Panc1 (cell line): ENCODE data around the gene TRMT44. TPM values are rescaled to one million over a fixed set of nuclear protein-coding genes. Genes with fewer than 3 reads are reported as not detected.

Experiments used
- ATAC-seq: fragments of 200-7000 bp; cut with Tn5 transposase; 2 replicates; pipeline ENCODE4 v1.9.1; 2020; ENCODE audit warnings: mild to moderate bottlenecking, moderate library complexity
- BruUV-seq: library from RNA; stranded (reverse); fragments of 400-500 nt; replicated peaks from 2 replicates; lab custom pipeline; 2021; lab: Mats Ljungman, UMichigan
- CTCF ChIA-PET: fragments of 300-600 bp; sonication (Branson Sonifier 250); formaldehyde crosslinking; loops from one replicate; lab custom pipeline; 2022; ENCODE audit warnings: antibody characterized with exemption; lab: Charles Lee
- POLR2A ChIA-PET: fragments of 300-600 bp; sonication (Branson Sonifier 250); formaldehyde crosslinking; loops from one replicate; lab custom pipeline; 2022; ENCODE audit warnings: antibody characterized with exemption; lab: Charles Lee
- DNase-seq: peaks from one replicate; pipeline ENCODE4 v3.0.0-alpha.2; 2010; ENCODE audit warnings: low read depth, low spot score
- H3K27ac ChIP-seq: 2 replicates; pipeline ENCODE4 v1.5.1; 2011; ENCODE audit warnings: mild to moderate bottlenecking, low read length, inconsistent platforms
- H3K27me3 ChIP-seq: fragments of 200-500 bp; sonication (Bioruptor generic); 2 replicates; pipeline ENCODE4 v1.6.0; 2014; ENCODE audit warnings: low read length, inconsistent platforms; ENCODE audit not compliant: control insufficient read depth, insufficient read depth
- H3K36me3 ChIP-seq: fragments of 200-500 bp; sonication (Bioruptor generic); 2 replicates; pipeline ENCODE4 v1.5.1; 2014; ENCODE audit warnings: inconsistent platforms, mild to moderate bottlenecking, low read length, moderate library complexity; ENCODE audit not compliant: control insufficient read depth, insufficient read depth
- H3K4me1 ChIP-seq: 2 replicates; pipeline ENCODE4 v1.5.1; 2011; ENCODE audit warnings: inconsistent platforms, mild to moderate bottlenecking, low read length, moderate library complexity; ENCODE audit not compliant: control insufficient read depth, insufficient read depth
- H3K4me3 ChIP-seq, 2 experiments: 2 replicates each; pipeline ENCODE4 v1.5.1; 2011 to 2012; ENCODE audit warnings: low read depth in 2 of 2, low read length in 2 of 2, mild to moderate bottlenecking in 2 of 2, inconsistent platforms in 1 of 2, moderate library complexity in 1 of 2
- H3K9me3 ChIP-seq: fragments of 200-500 bp; sonication (Bioruptor generic); 2 replicates; pipeline ENCODE4 v1.5.1; 2014; ENCODE audit warnings: low read depth, mild to moderate bottlenecking, inconsistent platforms, low read length, moderate library complexity; ENCODE audit not compliant: control insufficient read depth, insufficient read depth
- POLR2AphosphoS5 ChIP-seq: IDR thresholded peaks from 2 replicates; pipeline ENCODE4 v1.6.1; 2012; ENCODE audit warnings: mild to moderate bottlenecking, low read depth, low read length, moderate library complexity
- REST ChIP-seq, 2 experiments: IDR thresholded peaks; 2 replicates each; pipeline ENCODE4 v1.6.1; 2011 to 2012; ENCODE audit warnings: low read depth in 2 of 2, control low read depth in 1 of 2, low read length in 1 of 2, mild to moderate bottlenecking in 1 of 2, moderate library complexity in 1 of 2; ENCODE audit not compliant: insufficient read depth in 1 of 2
- SIN3A ChIP-seq: IDR thresholded peaks from 2 replicates; pipeline ENCODE4 v1.6.1; 2012; ENCODE audit warnings: low read depth, mild to moderate bottlenecking, low read length, moderate library complexity, borderline replicate concordance; ENCODE audit not compliant: insufficient read depth
- TCF7L2 ChIP-seq: IDR thresholded peaks from 2 replicates; pipeline ENCODE4 v1.6.1; 2011; ENCODE audit warnings: mild to moderate bottlenecking, low read depth, low read length, inconsistent platforms
- in situ Hi-C: cut with HindIII; loops from 2 replicates; pipeline ENCODE4 v1.10.0; 2016; ENCODE audit warnings: low sequenced_read_pairs, low pct_unique_long_range_greater_than_20kb
- intact Hi-C: fragments of 100-400 bp; cut with micrococcal nuclease; formaldehyde crosslinking; loops from one replicate; pipeline ENCODE4 v1.10.0; 2022; ENCODE audit not compliant: unreplicated experiment
- total RNA-seq: library from RNA; stranded (reverse); gene quantifications from one replicate; pipeline ENCODE4 v1.2.1, GENCODE V29; 2021; ENCODE audit not compliant: unreplicated experiment
- TF ChIP-seq, protein P1 (sequence below): fragments of 450-650 bp; IDR thresholded peaks from 2 replicates; pipeline ENCODE4 v1.5.1; 2017; ENCODE audit warnings: mild to moderate bottlenecking

Gene TRMT44
- total RNA-seq, 1 experiment from 2014 or later: 10.8 TPM

GRCh38 chr4:8500966-8501365 lies 60.4 kb downstream of the TRMT44 start:
- Histone ChIP-seq H3K9me3 (no peaks in the 10 kb centered on the region), H3K27me3 (no peaks in the 10 kb centered on the region), H3K4me3 (no peak overlapping the region), H3K4me1 (no peaks in the 10 kb centered on the region), H3K27ac (no peak overlapping the region), H3K36me3 (no peaks in the 10 kb centered on the region)
- ChIA-PET CTCF (no interaction called here), POLR2A (no interaction called here)
- no TSS peak for BruUV-seq
- ATAC-seq (no peak), DNase-seq (no peak)
- in situ Hi-C loops: no loop called here
- intact Hi-C loops: no loop called here
- TF ChIP-seq POLR2AphosphoS5: no peak

GRCh38 chr4:8501781-8502180 lies 61.2 kb downstream of the TRMT44 start:
- ChIA-PET POLR2A (no interaction called here), CTCF (no interaction called here)
- Histone ChIP-seq H3K4me1 (no peaks in the 10 kb centered on the region), H3K9me3 (no peaks in the 10 kb centered on the region), H3K27me3 (no peaks in the 10 kb centered on the region), H3K4me3 (no peak overlapping the region), H3K36me3 (no peaks in the 10 kb centered on the region), H3K27ac (no peak overlapping the region)
- ATAC-seq (no peak), DNase-seq (no peak)
- in situ Hi-C loops: no loop called here
- TF ChIP-seq SIN3A (no peak), REST (IDR thresholded peaks at IDR 0.05; ENCODE audit: insufficient read depth in 1 of 2, low read depth in 2 of 2, low read length in 1 of 2) (no peak), POLR2AphosphoS5 (no peak), TCF7L2 (no peak)
- TF ChIP-seq, protein P1, sequence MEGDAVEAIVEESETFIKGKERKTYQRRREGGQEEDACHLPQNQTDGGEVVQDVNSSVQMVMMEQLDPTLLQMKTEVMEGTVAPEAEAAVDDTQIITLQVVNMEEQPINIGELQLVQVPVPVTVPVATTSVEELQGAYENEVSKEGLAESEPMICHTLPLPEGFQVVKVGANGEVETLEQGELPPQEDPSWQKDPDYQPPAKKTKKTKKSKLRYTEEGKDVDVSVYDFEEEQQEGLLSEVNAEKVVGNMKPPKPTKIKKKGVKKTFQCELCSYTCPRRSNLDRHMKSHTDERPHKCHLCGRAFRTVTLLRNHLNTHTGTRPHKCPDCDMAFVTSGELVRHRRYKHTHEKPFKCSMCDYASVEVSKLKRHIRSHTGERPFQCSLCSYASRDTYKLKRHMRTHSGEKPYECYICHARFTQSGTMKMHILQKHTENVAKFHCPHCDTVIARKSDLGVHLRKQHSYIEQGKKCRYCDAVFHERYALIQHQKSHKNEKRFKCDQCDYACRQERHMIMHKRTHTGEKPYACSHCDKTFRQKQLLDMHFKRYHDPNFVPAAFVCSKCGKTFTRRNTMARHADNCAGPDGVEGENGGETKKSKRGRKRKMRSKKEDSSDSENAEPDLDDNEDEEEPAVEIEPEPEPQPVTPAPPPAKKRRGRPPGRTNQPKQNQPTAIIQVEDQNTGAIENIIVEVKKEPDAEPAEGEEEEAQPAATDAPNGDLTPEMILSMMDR: no peak
- BruUV-seq: no TSS peak
- intact Hi-C loops: no loop called here

DNA sequence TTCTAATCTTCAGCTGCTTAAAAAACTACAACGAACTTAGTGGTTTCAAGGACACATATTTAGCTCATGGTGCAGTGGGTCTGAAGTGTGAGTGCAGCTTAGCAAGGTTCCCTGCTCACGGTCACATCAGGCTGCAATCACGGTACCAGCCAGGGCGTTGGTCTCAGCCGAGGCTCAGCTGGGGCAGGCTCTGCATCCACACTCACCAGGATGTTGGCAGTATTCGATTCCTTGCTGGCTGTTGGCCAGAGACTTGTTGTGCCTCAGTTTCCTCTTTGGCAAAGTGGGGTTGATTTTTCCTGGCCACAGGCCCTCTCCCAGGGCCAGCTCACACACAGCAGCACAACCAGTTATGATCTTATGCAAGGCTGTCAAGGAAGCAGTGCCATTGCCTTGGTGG lies 61.8 kb downstream of the TRMT44 start:
- BruUV-seq: no TSS peak
- H3K36me3 ChIP-seq: no peaks in the 10 kb centered on the region
- H3K4me1 ChIP-seq: no peaks in the 10 kb centered on the region
- no peaks in the 10 kb centered on the region for H3K9me3 ChIP-seq
- in situ Hi-C loops: no loop called here
- no peak overlapping the region for H3K4me3 ChIP-seq
- no peak for TF ChIP-seq TCF7L2
- TF ChIP-seq, protein P1: no peak
- TF ChIP-seq REST (IDR thresholded peaks at IDR 0.05; ENCODE audit: insufficient read depth in 1 of 2, low read depth in 2 of 2, low read length in 1 of 2): no peak
- no peak for TF ChIP-seq SIN3A
- no peak for TF ChIP-seq POLR2AphosphoS5
- intact Hi-C loops: no loop called here
- no peak overlapping the region for H3K27ac ChIP-seq
- no peaks in the 10 kb centered on the region for H3K27me3 ChIP-seq
- ATAC-seq (no peak), DNase-seq (no peak)
- ChIA-PET CTCF (no interaction called here), POLR2A (no interaction called here)
